ENCODE results near the gene MRPS27.

GRCh38 chr5:72179028-72179815 is 140.8 kb downstream of the MRPS27 start:
- TF ChIP-seq POLR2A (IDR thresholded peaks at IDR 0.05) (no peak), EP300 (IDR thresholded peaks at IDR 0.05; ENCODE audit: low read depth) (no peak)

All from transverse colon (tissue), 1 donor.